Loucy (cell line): ENCODE data around the gene UBE2O.

Source experiments
- H2AFZ ChIP-seq: fragments of 200-600 bp; sonication (generic); 2 replicates; pipeline ENCODE4 v1.6.0; 2016; ENCODE audit warnings: antibody characterized with exemption, mild to moderate bottlenecking, low read length, moderate library complexity
- H3F3A ChIP-seq: fragments of 200-600 bp; 2 replicates; pipeline ENCODE4 v1.6.0; 2016; ENCODE audit warnings: antibody characterized with exemption, low read depth, mild to moderate bottlenecking
- H3K27me3 ChIP-seq: fragments of 200-600 bp; sonication (generic); 2 replicates; pipeline ENCODE4 v1.6.1; 2014; ENCODE audit warnings: low read length, mild to moderate bottlenecking; ENCODE audit not compliant: insufficient read depth, poor library complexity, severe bottlenecking
- H3K36me3 ChIP-seq: fragments of 200-600 bp; sonication (generic); 2 replicates; pipeline ENCODE4 v1.6.1; 2016; ENCODE audit warnings: low read length; ENCODE audit not compliant: insufficient read depth
- H3K4me1 ChIP-seq: fragments of 200-600 bp; sonication (generic); 2 replicates; pipeline ENCODE4 v1.5.1; 2014; ENCODE audit warnings: low read length, mild to moderate bottlenecking; ENCODE audit not compliant: insufficient read depth, poor library complexity, severe bottlenecking
- H3K4me2 ChIP-seq: fragments of 200-600 bp; sonication (generic); 2 replicates; pipeline ENCODE4 v1.6.0; 2014; ENCODE audit warnings: antibody characterized with exemption, low read length, low read depth, mild to moderate bottlenecking; ENCODE audit not compliant: poor library complexity, severe bottlenecking
- H3K4me3 ChIP-seq: fragments of 200-600 bp; sonication (generic); 2 replicates; pipeline ENCODE4 v1.5.1; 2014; ENCODE audit warnings: low read length, mild to moderate bottlenecking, mixed read lengths; ENCODE audit not compliant: poor library complexity, severe bottlenecking
- H3K79me2 ChIP-seq: fragments of 200-600 bp; sonication (generic); 2 replicates; pipeline ENCODE4 v1.6.1; 2014; ENCODE audit warnings: low read length; ENCODE audit not compliant: insufficient read depth
- H3K9ac ChIP-seq: fragments of 200-600 bp; sonication (generic); 2 replicates; pipeline ENCODE4 v1.6.0; 2014; ENCODE audit warnings: mild to moderate bottlenecking, low read depth, low read length, moderate library complexity; ENCODE audit not compliant: poor library complexity, severe bottlenecking
- H3K9me2 ChIP-seq: fragments of 200-600 bp; sonication (generic); replicated peaks from 2 replicates; pipeline ENCODE4 v1.6.1; 2016; ENCODE audit warnings: low read depth, low read length, mixed read lengths
- H3K9me3 ChIP-seq: fragments of 200-600 bp; sonication (generic); 2 replicates; pipeline ENCODE4 v1.6.1; 2014; ENCODE audit warnings: mild to moderate bottlenecking, antibody characterized with exemption, low read length, low read depth; ENCODE audit not compliant: insufficient read depth
- H4K20me1 ChIP-seq: fragments of 200-600 bp; sonication (generic); 2 replicates; pipeline ENCODE4 v1.6.0; 2014; ENCODE audit warnings: antibody characterized with exemption, low read length, mild to moderate bottlenecking; ENCODE audit not compliant: insufficient read depth, poor library complexity, severe bottlenecking
- CTCF ChIP-seq: fragments of 200-600 bp; sonication (generic); conservative IDR thresholded peaks from 2 replicates; pipeline ENCODE4 v1.5.1; 2014; ENCODE audit warnings: mild to moderate bottlenecking, antibody characterized with exemption, low read length
- EZH2phosphoT487 ChIP-seq: fragments of 200-600 bp; IDR thresholded peaks from 2 replicates; pipeline ENCODE4 v1.6.1; 2018; ENCODE audit warnings: antibody characterized with exemption, mild to moderate bottlenecking, moderate library complexity, borderline replicate concordance

UBE2O gene

GRCh38 chr17:76397184-76397583, 55.8 kb downstream of the UBE2O start:
- H3K9me2 ChIP-seq = no peaks in the 10 kb centered on the region
- TF ChIP-seq CTCF = no peak
- TF ChIP-seq EZH2phosphoT487 = no peak
- H3K9ac ChIP-seq = no peak overlapping the region
- no peak overlapping the region for H3K4me3 ChIP-seq
- H3K36me3 ChIP-seq = peaks cover 82% of the 10 kb centered on the region; the same call in 1 of the 2 replicates
- H4K20me1 ChIP-seq = peaks cover 3% of the 10 kb centered on the region
- H3K9me3 ChIP-seq = no peaks in the 10 kb centered on the region
- H3K27me3 ChIP-seq = no peaks in the 10 kb centered on the region
- no peaks in the 10 kb centered on the region for H3K79me2 ChIP-seq
- no peaks in the 10 kb centered on the region for H3K4me1 ChIP-seq
- H2AFZ ChIP-seq = no peak overlapping the region
- H3K4me2 ChIP-seq = no peak overlapping the region
- no peaks in the 10 kb centered on the region for H3F3A ChIP-seq

GRCh38 chr17:76395980-76396379, 57.0 kb downstream of the UBE2O start:
- Histone ChIP-seq H3K79me2 (no peaks in the 10 kb centered on the region), H3K9me2 (no peaks in the 10 kb centered on the region), H3F3A (no peaks in the 10 kb centered on the region), H3K27me3 (no peaks in the 10 kb centered on the region), H3K36me3 (peaks cover 79% of the 10 kb centered on the region; the same call in 1 of the 2 replicates), H3K4me2 (no peak overlapping the region), H3K9ac (no peak overlapping the region), H2AFZ (no peak overlapping the region), H3K4me3 (no peak overlapping the region), H3K9me3 (no peaks in the 10 kb centered on the region), H3K4me1 (no peaks in the 10 kb centered on the region), H4K20me1 (peaks cover 3% of the 10 kb centered on the region)
- TF ChIP-seq EZH2phosphoT487 = no peak

- H4K20me1 ChIP-seq = peaks cover 3% of the 10 kb centered on the region
- H3K9me3 ChIP-seq = no peaks in the 10 kb centered on the region
- H3F3A ChIP-seq = peaks cover 4% of the 10 kb centered on the region; the same call in 1 of the 2 replicates
- H3K9me2 ChIP-seq = no peaks in the 10 kb centered on the region
- H3K4me2 ChIP-seq = no peak overlapping the region
- H2AFZ ChIP-seq = no peak overlapping the region
- H3K36me3 ChIP-seq = peaks cover 66% of the 10 kb centered on the region; the same call in 1 of the 2 replicates
- no peak overlapping the region for H3K4me3 ChIP-seq
- no peak for TF ChIP-seq CTCF
- TF ChIP-seq EZH2phosphoT487 = no peak
- no peak overlapping the region for H3K9ac ChIP-seq
- no peaks in the 10 kb centered on the region for H3K4me1 ChIP-seq
- H3K79me2 ChIP-seq = no peaks in the 10 kb centered on the region
- H3K27me3 ChIP-seq = no peaks in the 10 kb centered on the region
Measured at GRCh38 chr17:76394166-76394565, 58.8 kb downstream of the UBE2O start.

GRCh38 chr17:76391200-76391715, 61.7 kb downstream of the UBE2O start:
- H3K4me1 ChIP-seq = no peaks in the 10 kb centered on the region
- no peaks in the 10 kb centered on the region for H3K27me3 ChIP-seq
- no peaks in the 10 kb centered on the region for H3K9me3 ChIP-seq
- H3K4me2 ChIP-seq = no peak overlapping the region
- TF ChIP-seq CTCF = no peak
- TF ChIP-seq EZH2phosphoT487 = no peak
- H3K36me3 ChIP-seq = peaks cover 37% of the 10 kb centered on the region; the same call in 1 of the 2 replicates
- no peaks in the 10 kb centered on the region for H3K79me2 ChIP-seq
- no peak overlapping the region for H3K9ac ChIP-seq
- H3F3A ChIP-seq = peaks cover 4% of the 10 kb centered on the region; the same call in 1 of the 2 replicates
- no peaks in the 10 kb centered on the region for H4K20me1 ChIP-seq
- no peak overlapping the region for H3K4me3 ChIP-seq
- H2AFZ ChIP-seq = no peak overlapping the region
- H3K9me2 ChIP-seq = no peaks in the 10 kb centered on the region
